PC-3 (cell line): Measurements from ENCODE around the gene OR10A5. TPM values are rescaled to one million over a fixed set of nuclear protein-coding genes. Genes with fewer than 3 reads are reported as not detected.

ENCODE experiments used
- ATAC-seq: fragments of 200-7000 bp; cut with Tn5 transposase; 2 replicates; pipeline ENCODE4 v1.9.1; 2020; ENCODE audit warnings: mild to moderate bottlenecking, moderate library complexity
- BruUV-seq: library from RNA; stranded (reverse); fragments of 400-500 nt; replicated peaks from 2 replicates; lab custom pipeline; 2021; lab: Mats Ljungman, UMichigan
- CTCF ChIA-PET: fragments of 300-600 bp; sonication (Branson Sonifier 250); formaldehyde crosslinking; loops from one replicate; lab custom pipeline; 2022; ENCODE audit warnings: antibody characterized with exemption; lab: Charles Lee
- POLR2A ChIA-PET: fragments of 300-600 bp; sonication (Branson Sonifier 250); formaldehyde crosslinking; loops from one replicate; lab custom pipeline; 2022; ENCODE audit warnings: antibody characterized with exemption; ENCODE audit not compliant: unreplicated experiment; lab: Charles Lee
- DNase-seq: peaks from one replicate; pipeline ENCODE4 v3.0.0-alpha.2; 2015
- H2AFZ ChIP-seq: fragments of 300-600 bp; sonication (generic); 2 replicates; pipeline ENCODE4 v1.6.0; 2016; ENCODE audit warnings: antibody characterized with exemption, low read length
- H3F3A ChIP-seq: fragments of 300-600 bp; sonication (generic); one replicate; pipeline ENCODE4 v1.6.0; 2017; ENCODE audit warnings: antibody characterized with exemption, low read length, control low read depth, mild to moderate bottlenecking; ENCODE audit not compliant: unreplicated experiment
- H3K27ac ChIP-seq: fragments of 300-600 bp; sonication (generic); 2 replicates; pipeline ENCODE4 v1.5.1; 2016; ENCODE audit warnings: mild to moderate bottlenecking, low read length
- H3K27me3 ChIP-seq: fragments of 300-600 bp; sonication (generic); 2 replicates; pipeline ENCODE4 v1.6.1; 2016; ENCODE audit warnings: low read length, mixed read lengths
- H3K36me3 ChIP-seq: fragments of 300-600 bp; sonication (generic); 2 replicates; pipeline ENCODE4 v1.6.1; 2016; ENCODE audit warnings: low read depth, mixed run types, low read length, mixed read lengths
- H3K4me1 ChIP-seq: fragments of 300-600 bp; sonication (generic); 2 replicates; pipeline ENCODE4 v1.5.1; 2016; ENCODE audit warnings: low read length; ENCODE audit not compliant: insufficient read depth
- H3K4me2 ChIP-seq: fragments of 300-600 bp; sonication (generic); 2 replicates; pipeline ENCODE4 v1.6.0; 2016; ENCODE audit warnings: low read length
- H3K4me3 ChIP-seq: fragments of 300-600 bp; sonication (generic); 2 replicates; pipeline ENCODE4 v1.5.1; 2016; ENCODE audit warnings: mild to moderate bottlenecking, low read length, mixed read lengths
- H3K79me2 ChIP-seq: fragments of 300-600 bp; sonication (generic); 2 replicates; pipeline ENCODE4 v1.6.1; 2017; ENCODE audit warnings: low read length, mixed read lengths
- H3K9ac ChIP-seq: fragments of 300-600 bp; sonication (generic); 2 replicates; pipeline ENCODE4 v1.6.0; 2016; ENCODE audit warnings: mild to moderate bottlenecking, low read length
- H3K9me2 ChIP-seq: fragments of 300-600 bp; sonication (generic); replicated peaks from 2 replicates; pipeline ENCODE4 v1.6.1; 2016; ENCODE audit warnings: mixed run types, low read length, mixed read lengths
- H3K9me3 ChIP-seq: fragments of 300-600 bp; sonication (generic); 2 replicates; pipeline ENCODE4 v1.6.1; 2016; ENCODE audit warnings: low read length, mixed read lengths
- H4K20me1 ChIP-seq: fragments of 300-600 bp; sonication (generic); 2 replicates; pipeline ENCODE4 v1.6.1; 2016; ENCODE audit warnings: low read length, mixed read lengths
- EZH2 ChIP-seq: fragments of 300-600 bp; sonication (generic); IDR thresholded peaks from one replicate; pipeline ENCODE4 v1.6.1; 2017; ENCODE audit warnings: antibody characterized with exemption, mild to moderate bottlenecking, low read length; ENCODE audit not compliant: unreplicated experiment
- EZH2phosphoT487 ChIP-seq: fragments of 300-600 bp; sonication (generic); IDR thresholded peaks from 2 replicates; pipeline ENCODE4 v1.6.1; 2018; ENCODE audit warnings: mild to moderate bottlenecking, antibody characterized with exemption, low read length, borderline replicate concordance
- intact Hi-C: fragments of 100-400 bp; cut with micrococcal nuclease; formaldehyde crosslinking; loops from 2 replicates; pipeline ENCODE4 v1.9.0; 2023
- total RNA-seq: library from RNA; depleted of rRNA; stranded (reverse); fragments of >200 nt; gene quantifications from 2 replicates; pipeline ENCODE4 v1.2.3, GENCODE V29; 2014
- TF ChIP-seq, protein P1 (sequence below): fragments of 300-600 bp; sonication (generic); conservative IDR thresholded peaks from 2 replicates; pipeline ENCODE4 v1.5.1; 2017; ENCODE audit warnings: antibody characterized with exemption, low read depth, mild to moderate bottlenecking, low read length

OR10A5 gene
- total RNA-seq, 1 experiment from 2014 or later: not detected

DNA sequence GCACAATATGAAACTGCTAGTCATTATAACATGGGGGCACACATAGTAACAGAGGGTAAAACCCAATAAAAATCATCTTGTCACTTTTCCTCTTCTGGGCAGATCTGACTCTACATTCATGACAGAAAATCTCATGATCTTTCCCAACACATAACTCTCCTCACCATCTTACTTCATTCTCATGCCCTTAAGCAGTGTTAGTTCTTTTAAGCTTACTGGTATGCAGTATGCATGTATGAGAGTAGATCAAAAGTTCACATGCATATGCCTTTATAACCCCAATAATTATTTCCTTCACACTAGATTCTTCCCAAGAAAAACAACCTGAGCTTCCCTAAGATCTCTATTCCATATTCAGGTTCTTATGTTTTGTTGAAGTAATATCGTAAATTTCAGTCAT is 25.8 kb downstream of the OR10A5 start:
- Histone ChIP-seq H3K4me3 (no peak overlapping the region), H2AFZ (no peak overlapping the region), H3F3A (no peaks in the 10 kb centered on the region), H3K27ac (no peak overlapping the region), H3K9me3 (no peaks in the 10 kb centered on the region), H3K27me3 (no peaks in the 10 kb centered on the region), H3K9me2 (no peaks in the 10 kb centered on the region), H3K9ac (no peak overlapping the region), H3K4me2 (no peak overlapping the region), H3K79me2 (no peaks in the 10 kb centered on the region), H3K36me3 (no peaks in the 10 kb centered on the region), H4K20me1 (no peaks in the 10 kb centered on the region), H3K4me1 (no peaks in the 10 kb centered on the region)
- TF ChIP-seq, protein P1, sequence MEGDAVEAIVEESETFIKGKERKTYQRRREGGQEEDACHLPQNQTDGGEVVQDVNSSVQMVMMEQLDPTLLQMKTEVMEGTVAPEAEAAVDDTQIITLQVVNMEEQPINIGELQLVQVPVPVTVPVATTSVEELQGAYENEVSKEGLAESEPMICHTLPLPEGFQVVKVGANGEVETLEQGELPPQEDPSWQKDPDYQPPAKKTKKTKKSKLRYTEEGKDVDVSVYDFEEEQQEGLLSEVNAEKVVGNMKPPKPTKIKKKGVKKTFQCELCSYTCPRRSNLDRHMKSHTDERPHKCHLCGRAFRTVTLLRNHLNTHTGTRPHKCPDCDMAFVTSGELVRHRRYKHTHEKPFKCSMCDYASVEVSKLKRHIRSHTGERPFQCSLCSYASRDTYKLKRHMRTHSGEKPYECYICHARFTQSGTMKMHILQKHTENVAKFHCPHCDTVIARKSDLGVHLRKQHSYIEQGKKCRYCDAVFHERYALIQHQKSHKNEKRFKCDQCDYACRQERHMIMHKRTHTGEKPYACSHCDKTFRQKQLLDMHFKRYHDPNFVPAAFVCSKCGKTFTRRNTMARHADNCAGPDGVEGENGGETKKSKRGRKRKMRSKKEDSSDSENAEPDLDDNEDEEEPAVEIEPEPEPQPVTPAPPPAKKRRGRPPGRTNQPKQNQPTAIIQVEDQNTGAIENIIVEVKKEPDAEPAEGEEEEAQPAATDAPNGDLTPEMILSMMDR: no peak
- TF ChIP-seq EZH2 (no peak), EZH2phosphoT487 (no peak)
- ChIA-PET CTCF (no interaction called here), POLR2A (no interaction called here)
- no TSS peak for BruUV-seq
- ATAC-seq (no peak), DNase-seq (no peak)
- intact Hi-C loops: no loop called here

DNA sequence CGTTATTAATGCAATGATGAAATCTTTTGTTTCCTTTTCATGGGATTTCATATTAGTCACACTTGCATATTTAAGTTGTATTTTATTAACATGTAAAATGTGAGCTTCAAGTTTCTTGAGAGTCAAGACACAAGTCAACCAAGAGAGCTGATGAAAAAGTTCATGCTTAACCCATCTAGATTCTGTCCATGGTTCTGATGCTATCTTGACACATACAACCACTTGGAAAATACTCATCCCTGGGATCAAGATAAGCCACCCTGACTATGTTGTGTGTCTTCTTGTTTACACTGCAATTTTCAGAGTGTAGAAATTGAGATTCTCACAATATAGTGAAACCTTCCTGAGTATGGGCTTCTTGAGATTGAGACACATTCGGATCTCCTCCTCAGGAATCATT is 30.3 kb downstream of the OR10A5 start:
- no peaks in the 10 kb centered on the region for H3K9me2 ChIP-seq
- BruUV-seq: no TSS peak
- H3K4me3 ChIP-seq: no peak overlapping the region
- ChIA-PET CTCF (no interaction called here), POLR2A (no interaction called here)
- H3K9ac ChIP-seq: no peak overlapping the region
- no peak overlapping the region for H3K27ac ChIP-seq
- intact Hi-C loops: no loop called here
- H2AFZ ChIP-seq: no peak overlapping the region
- H3K79me2 ChIP-seq: no peaks in the 10 kb centered on the region
- H3F3A ChIP-seq: no peaks in the 10 kb centered on the region
- H3K9me3 ChIP-seq: no peaks in the 10 kb centered on the region
- no peaks in the 10 kb centered on the region for H3K36me3 ChIP-seq
- ATAC-seq (no peak), DNase-seq (no peak)
- no peak overlapping the region for H3K4me2 ChIP-seq
- H3K4me1 ChIP-seq: no peaks in the 10 kb centered on the region
- TF ChIP-seq, protein P1: no peak
- TF ChIP-seq EZH2 (no peak), EZH2phosphoT487 (no peak)
- H4K20me1 ChIP-seq: no peaks in the 10 kb centered on the region
- peaks cover 9% of the 10 kb centered on the region; the same call in 1 of the 2 replicates for H3K27me3 ChIP-seq

DNA sequence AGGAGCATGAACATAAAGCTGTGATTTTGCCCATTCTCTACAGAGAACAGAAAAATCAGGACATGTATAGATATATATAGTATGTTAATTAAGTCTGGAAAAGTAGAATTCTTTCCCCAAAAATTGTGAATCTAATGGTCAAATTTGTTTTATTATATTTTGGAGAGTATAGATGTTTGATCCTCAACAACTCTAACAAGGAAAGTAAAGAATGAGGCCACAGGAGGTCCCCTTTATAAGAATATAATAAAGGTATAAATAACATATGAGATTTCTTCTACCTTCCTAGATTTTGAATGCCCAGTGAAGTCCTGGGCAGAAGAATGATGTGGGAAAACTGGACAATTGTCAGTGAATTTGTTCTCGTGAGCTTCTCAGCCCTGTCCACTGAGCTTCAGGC is 30.8 kb downstream of the OR10A5 start, which contains the start of gene OR10A4:
Gene OR10A4 (plus strand): TSS at position 301 of the 400 bp plus-strand sequence. CDS start 23 bp downstream, at position 324.
- no peak within 1 kb of the TSS for H3K4me2 ChIP-seq
- DNase-seq (no peak), ATAC-seq (no peak)
- H3K9me3 ChIP-seq: no peaks in the 10 kb centered on the region
- no peak for TF ChIP-seq EZH2phosphoT487
- no peak for TF ChIP-seq EZH2
- TF ChIP-seq, protein P1: no peak
- intact Hi-C loops: no loop called here
- peaks cover 10% of the 10 kb centered on the region; the same call in 1 of the 2 replicates for H3K27me3 ChIP-seq
- H4K20me1 ChIP-seq: no peaks in the 10 kb centered on the region
- H3K79me2 ChIP-seq: no peaks in the 10 kb centered on the region
- H3K27ac ChIP-seq: no peak within 1 kb of the TSS
- no peaks in the 10 kb centered on the region for H3K36me3 ChIP-seq
- POLR2A ChIA-PET: no interaction called here
- CTCF ChIA-PET: no interaction called here
- H3K4me1 ChIP-seq: no peaks in the 10 kb centered on the region
- no peak within 1 kb of the TSS for H3K9ac ChIP-seq
- no peak within 1 kb of the TSS for H2AFZ ChIP-seq
- BruUV-seq: no TSS peak
- H3K9me2 ChIP-seq: no peaks in the 10 kb centered on the region
- H3F3A ChIP-seq: no peaks in the 10 kb centered on the region
- no peak within 1 kb of the TSS for H3K4me3 ChIP-seq
